B cell (primary cell): ENCODE measurements around the gene OR7C1. TPM values are rescaled to one million over a fixed set of nuclear protein-coding genes. Genes with fewer than 3 reads are reported as not detected.
"Not testable (repeated sequence)": the region's sequence is repeated elsewhere in the genome, so short reads cannot be mapped to it uniquely, and the experiment has no call there.

ENCODE experiments used
- ATAC-seq: fragments of 200-7000 bp; cut with Tn5 transposase; one replicate; pipeline ENCODE4 v1.10.0; 2021; ENCODE audit warnings: low read depth, mild to moderate bottlenecking, moderate number of reproducible peaks, moderate library complexity
- CTCF ChIA-PET: fragments of 350-600 bp; sonication (Branson Sonifier 250); formaldehyde crosslinking; loops from one replicate; lab custom pipeline; 2021; ENCODE audit warnings: antibody characterized with exemption, inconsistent platforms; lab: Charles Lee
- POLR2A ChIA-PET: fragments of 350-600 bp; sonication (Branson Sonifier 250); formaldehyde crosslinking; loops from one replicate; lab custom pipeline; 2021; ENCODE audit warnings: antibody characterized with exemption; lab: Charles Lee
- DNase-seq: peaks from one replicate; pipeline ENCODE4 v3.0.0; 2013
- H2AFZ ChIP-seq: 2 replicates; pipeline ENCODE4 v1.6.1; 2012; ENCODE audit warnings: mild to moderate bottlenecking, low read depth, low read length; ENCODE audit not compliant: insufficient read depth, poor library complexity, severe bottlenecking
- H3K27ac ChIP-seq, 2 donors: 1 replicate in 1 of 2; 2 replicates in 1 of 2; pipeline ENCODE4 v1.5.1; 2012 to 2013; ENCODE audit warnings: low read length in 2 of 2, mild to moderate bottlenecking in 2 of 2, moderate library complexity in 1 of 2
- H3K27me3 ChIP-seq, 4 experiments: fragments of 200-600 bp in 1 of 4; sonication (generic) in 1 of 4; replicated peaks in 1 of 4; 1 replicate in 2 of 4; 2 replicates in 2 of 4; pipeline versions ENCODE4 v1.6.1 to v1.7.0; 2013 to 2016; ENCODE audit warnings: low read length in 3 of 4, mild to moderate bottlenecking in 2 of 4, mixed read lengths in 1 of 4, moderate library complexity in 1 of 4; ENCODE audit not compliant: insufficient read depth in 4 of 4, control insufficient read depth in 3 of 4; ENCODE audit errors: control extremely low read depth in 1 of 4
- H3K36me3 ChIP-seq, 2 experiments: replicated peaks in 1 of 2; 1 replicate in 1 of 2; 2 replicates in 1 of 2; pipeline versions ENCODE4 v1.6.1 to v1.7.1; 2013; ENCODE audit warnings: low read length in 1 of 2; ENCODE audit not compliant: insufficient read depth in 2 of 2, control insufficient read depth in 1 of 2; ENCODE audit errors: control extremely low read depth in 1 of 2, extremely low read depth in 1 of 2
- H3K4me1 ChIP-seq, 2 donors: fragments of 200-600 bp in 1 of 2; sonication (generic) in 1 of 2; 1 replicate in 1 of 2; 2 replicates in 1 of 2; pipeline versions ENCODE4 v1.5.1 to v1.6.1; 2013 to 2017; ENCODE audit warnings: low read length in 2 of 2; ENCODE audit not compliant: control insufficient read depth in 2 of 2, insufficient read depth in 2 of 2
- H3K4me2 ChIP-seq: replicated peaks from 2 replicates; pipeline ENCODE3; 2012; ENCODE audit warnings: mild to moderate bottlenecking, low read depth, low read length; ENCODE audit not compliant: poor library complexity, severe bottlenecking
- H3K4me3 ChIP-seq, 5 experiments: fragments of 200-600 bp in 1 of 5; sonication (generic) in 1 of 5; 1 replicate in 3 of 5; 2 replicates in 2 of 5; pipeline versions ENCODE4 v1.5.1 to v1.7.0; 2011 to 2016; ENCODE audit warnings: low read length in 4 of 5, mild to moderate bottlenecking in 4 of 5, low read depth in 2 of 5, control low read depth in 1 of 5, moderate library complexity in 1 of 5; ENCODE audit not compliant: insufficient read depth in 1 of 5; ENCODE audit errors: control extremely low read depth in 1 of 5, extremely low read depth in 1 of 5
- H3K79me2 ChIP-seq: fragments of 200-600 bp; sonication (generic); one replicate; pipeline ENCODE4 v1.6.0; 2016; ENCODE audit warnings: low read length; ENCODE audit not compliant: control insufficient read depth, insufficient read depth
- H3K9ac ChIP-seq: fragments of 200-600 bp; sonication (generic); 2 replicates; pipeline ENCODE4 v1.6.1; 2017; ENCODE audit warnings: mild to moderate bottlenecking, low read length, moderate library complexity
- H3K9me3 ChIP-seq, 3 donors: one replicate each; pipeline versions ENCODE4 v1.6.1 to v1.7.1; 2013; ENCODE audit warnings: low read length in 2 of 3; ENCODE audit not compliant: control insufficient read depth in 2 of 3, insufficient read depth in 1 of 3; ENCODE audit errors: control extremely low read depth in 1 of 3
- H4K20me1 ChIP-seq: 2 replicates; pipeline ENCODE4 v1.6.0; 2012; ENCODE audit warnings: mild to moderate bottlenecking, low read length; ENCODE audit not compliant: insufficient read depth, control insufficient read depth, poor library complexity, severe bottlenecking
- H3K27ac Mint-ChIP-seq: one replicate; pipeline ENCODE4 v1.8.0; 2021; ENCODE audit warnings: mixed read lengths
- H3K27me3 Mint-ChIP-seq: one replicate; pipeline ENCODE4 v1.8.0; 2021; ENCODE audit warnings: mixed read lengths
- H3K4me1 Mint-ChIP-seq: one replicate; pipeline ENCODE4 v1.8.0; 2021; ENCODE audit warnings: mixed read lengths
- H3K4me3 Mint-ChIP-seq: one replicate; pipeline ENCODE4 v1.8.0; 2021; ENCODE audit warnings: mixed read lengths
- H3K9me3 Mint-ChIP-seq: one replicate; pipeline ENCODE4 v1.8.0; 2022; ENCODE audit warnings: mixed read lengths; ENCODE audit not compliant: insufficient read depth
- EZH2 ChIP-seq: IDR thresholded peaks from 2 replicates; pipeline ENCODE4 v1.6.1; 2012; ENCODE audit warnings: borderline replicate concordance, low read depth, mild to moderate bottlenecking, moderate library complexity, low read length; ENCODE audit not compliant: insufficient read depth, poor library complexity, severe bottlenecking
- WGBS: methylation state at CpG from one replicate; pipeline ENCODE4 v1.1.5; 2013; ENCODE audit warnings: missing lambda C conversion rate; ENCODE audit not compliant: insufficient coverage; 5-methylcytosine and 5-hydroxymethylcytosine counted together
- intact Hi-C: fragments of 100-400 bp; cut with micrococcal nuclease; formaldehyde crosslinking; loops from one replicate; pipeline ENCODE4 v1.10.0; 2022
- polyA plus RNA-seq: library from polyadenylated mRNA; depleted of rRNA; stranded (reverse); fragments of >200 nt; gene quantifications from 2 replicates; pipeline ENCODE4 v1.2.3, GENCODE V29; 2012
- total RNA-seq, 2 donors: library from RNA; stranded (reverse); fragments of 120-200 nt in 1 of 2; gene quantifications; 1 replicate in 1 of 2; 2 replicates in 1 of 2; pipeline versions ENCODE4 v1.2.3 to v1.2.4, GENCODE V29; 2013 to 2022
- TF ChIP-seq, protein P1 (sequence below): fragments of 200-600 bp; IDR thresholded peaks from one replicate; pipeline ENCODE4 v1.8.0; 2022; ENCODE audit warnings: antibody characterized with exemption, mild to moderate bottlenecking

Gene OR7C1
- total and polyA plus RNA-seq, 2 donors (not counting 1 experiment from before 2014, with no cell fraction given): not detected

DNA sequence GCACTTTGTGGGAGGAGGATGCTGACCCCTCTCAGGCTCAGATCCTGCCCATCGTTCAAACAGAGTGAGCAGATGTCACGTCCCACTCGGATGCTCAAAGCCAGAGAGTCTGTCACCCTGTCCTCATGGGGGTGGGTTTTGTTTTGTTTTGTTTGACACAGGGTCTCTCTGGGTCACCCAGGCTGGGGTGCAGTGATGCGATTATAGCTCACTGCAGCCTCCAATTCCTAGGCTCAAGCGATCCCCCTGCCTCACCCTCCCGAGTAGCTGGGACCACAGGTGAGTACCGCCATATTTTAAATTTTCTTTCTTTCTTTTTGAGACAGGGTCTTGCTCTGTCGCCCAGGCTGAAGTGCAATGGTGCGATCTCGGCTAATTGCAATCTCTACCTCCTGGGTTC lies 60.6 kb downstream of the OR7C1 start:
- H3K4me2 ChIP-seq: no peak overlapping the region
- H3K4me3 ChIP-seq: no peak overlapping the region
- Mint-ChIP-seq H3K4me3 (no peak overlapping the region), H3K27me3 (peaks cover 13% of the 10 kb centered on the region), H3K9me3 (no peaks in the 10 kb centered on the region), H3K4me1 (peaks cover 24% of the 10 kb centered on the region), H3K27ac (no peak overlapping the region)
- peaks cover 0 to 12% (median 0%) of the 10 kb centered on the region in 3 donors for H3K9me3 ChIP-seq
- intact Hi-C loops: no loop called here
- ChIA-PET CTCF (interaction anchor here (2.1 kb wide), 1 partner anchor 12 kb away, joined by 5 read pairs; no protein-coding TSS in a partner anchor), POLR2A (no interaction called here)
- H3K27ac ChIP-seq: no peak overlapping the region
- peaks cover 18 to 26% of the 10 kb centered on the region in 2 donors for H3K4me1 ChIP-seq
- H3K79me2 ChIP-seq: no peaks in the 10 kb centered on the region
- H3K36me3 ChIP-seq: no peaks in the 10 kb centered on the region
- H3K9ac ChIP-seq: no peak overlapping the region
- no peak for ATAC-seq
- H3K27me3 ChIP-seq: peaks cover 0 to 20% (median 4%) of the 10 kb centered on the region in 4 experiments
- no peak for TF ChIP-seq EZH2
- TF ChIP-seq, protein P1, sequence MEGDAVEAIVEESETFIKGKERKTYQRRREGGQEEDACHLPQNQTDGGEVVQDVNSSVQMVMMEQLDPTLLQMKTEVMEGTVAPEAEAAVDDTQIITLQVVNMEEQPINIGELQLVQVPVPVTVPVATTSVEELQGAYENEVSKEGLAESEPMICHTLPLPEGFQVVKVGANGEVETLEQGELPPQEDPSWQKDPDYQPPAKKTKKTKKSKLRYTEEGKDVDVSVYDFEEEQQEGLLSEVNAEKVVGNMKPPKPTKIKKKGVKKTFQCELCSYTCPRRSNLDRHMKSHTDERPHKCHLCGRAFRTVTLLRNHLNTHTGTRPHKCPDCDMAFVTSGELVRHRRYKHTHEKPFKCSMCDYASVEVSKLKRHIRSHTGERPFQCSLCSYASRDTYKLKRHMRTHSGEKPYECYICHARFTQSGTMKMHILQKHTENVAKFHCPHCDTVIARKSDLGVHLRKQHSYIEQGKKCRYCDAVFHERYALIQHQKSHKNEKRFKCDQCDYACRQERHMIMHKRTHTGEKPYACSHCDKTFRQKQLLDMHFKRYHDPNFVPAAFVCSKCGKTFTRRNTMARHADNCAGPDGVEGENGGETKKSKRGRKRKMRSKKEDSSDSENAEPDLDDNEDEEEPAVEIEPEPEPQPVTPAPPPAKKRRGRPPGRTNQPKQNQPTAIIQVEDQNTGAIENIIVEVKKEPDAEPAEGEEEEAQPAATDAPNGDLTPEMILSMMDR: no peak
- no peak for DNase-seq
- 71% methylated on average over 7 of the region's 10 CpGs for WGBS
- H4K20me1 ChIP-seq: no peaks in the 10 kb centered on the region
- no peak overlapping the region for H2AFZ ChIP-seq

DNA sequence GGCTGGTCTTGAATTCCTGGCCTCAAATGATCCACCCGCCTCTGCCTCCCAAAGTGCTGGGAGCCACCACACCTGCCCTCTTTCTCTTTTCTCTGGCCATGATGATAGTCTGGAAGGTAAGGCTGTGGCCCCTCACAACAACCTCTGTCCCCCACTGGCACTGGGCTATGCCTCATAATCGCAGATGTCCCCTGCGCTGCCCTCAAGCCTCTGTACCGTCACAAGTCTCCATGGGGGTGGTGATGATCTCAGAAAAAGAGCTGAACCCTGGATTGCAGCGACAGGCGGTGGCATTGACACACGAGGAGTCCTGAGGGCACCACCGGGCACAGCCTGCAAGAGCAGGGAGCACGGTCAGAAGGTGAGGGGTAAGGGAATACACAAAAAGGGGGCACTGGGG lies 61.3 kb downstream of the OR7C1 start:
- H3K4me3 Mint-ChIP-seq, H3K9me3 Mint-ChIP-seq, H3K4me2 ChIP-seq, H3K27ac Mint-ChIP-seq, intact Hi-C loops, ATAC-seq, H3K79me2 ChIP-seq, H3K9ac ChIP-seq, H2AFZ ChIP-seq, POLR2A ChIA-PET, H3K36me3 ChIP-seq, H3K27me3 Mint-ChIP-seq, DNase-seq, H4K20me1 ChIP-seq, H3K4me3 ChIP-seq, H3K27ac ChIP-seq: not testable (repeated sequence)
- Histone ChIP-seq H3K9me3 (peaks cover 0 to 12% (median 0%) of the 10 kb centered on the region in 3 donors), H3K27me3 (peaks cover 0 to 20% (median 4%) of the 10 kb centered on the region in 4 experiments), H3K4me1 (peaks cover 18 to 26% of the 10 kb centered on the region in 2 donors)
- WGBS: no CpG with 5 or more reads among the region's 9 CpGs
- CTCF ChIA-PET: interaction anchor here (2.1 kb wide), 1 partner anchor 12 kb away, joined by 5 read pairs; no protein-coding TSS in a partner anchor
- H3K4me1 Mint-ChIP-seq: peaks cover 24% of the 10 kb centered on the region
